GM18519 (cell line): Measurements from ENCODE around the gene IGF2BP3.

Source experiments
- ATAC-seq: cut with Tn5 transposase; IDR thresholded peaks from one replicate; pipeline ENCODE4 v1.9.1; 2021; ENCODE audit warnings: mild to moderate bottlenecking, moderate library complexity; ENCODE audit not compliant: unreplicated experiment, low FRiP score

The IGF2BP3 gene

DNA sequence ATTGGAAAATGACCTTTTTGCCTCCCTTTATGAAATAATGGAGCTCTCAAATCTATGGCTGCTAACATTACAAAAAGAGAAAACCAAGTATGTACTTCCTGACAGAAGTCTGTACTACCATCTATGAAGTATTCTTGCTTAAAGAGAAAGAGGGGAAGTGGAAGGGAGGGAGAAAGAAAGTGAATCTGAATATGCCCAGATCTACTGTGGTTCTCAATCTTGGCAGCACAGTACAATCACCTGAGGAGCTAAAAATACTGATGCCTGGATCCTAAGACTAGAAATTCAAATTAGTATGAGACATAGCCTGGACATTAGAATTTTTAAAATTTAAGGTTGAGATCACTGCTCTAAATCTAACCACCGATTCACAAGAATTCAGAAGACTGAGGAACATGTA, 85.2 kb downstream of the IGF2BP3 start:
- no peak for ATAC-seq

DNA sequence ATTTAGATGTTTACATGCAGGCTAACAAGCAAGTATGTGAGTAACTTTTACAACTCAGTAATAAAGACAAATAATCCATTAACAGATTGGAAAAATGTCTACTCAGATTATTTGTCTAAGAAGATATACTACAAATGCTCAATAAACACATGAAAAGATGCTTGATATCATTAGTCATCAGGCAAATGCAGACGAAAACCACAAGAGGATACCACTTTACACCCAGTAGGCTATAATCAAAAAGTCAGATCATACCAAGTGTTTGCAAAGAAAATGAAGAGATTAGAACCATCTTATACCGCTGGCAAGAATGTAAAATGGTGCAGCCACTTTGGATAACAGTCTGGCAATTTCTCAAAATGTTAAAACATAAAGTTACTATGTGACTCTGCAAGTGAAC, 87.1 kb downstream of the IGF2BP3 start:
- ATAC-seq: no peak

DNA sequence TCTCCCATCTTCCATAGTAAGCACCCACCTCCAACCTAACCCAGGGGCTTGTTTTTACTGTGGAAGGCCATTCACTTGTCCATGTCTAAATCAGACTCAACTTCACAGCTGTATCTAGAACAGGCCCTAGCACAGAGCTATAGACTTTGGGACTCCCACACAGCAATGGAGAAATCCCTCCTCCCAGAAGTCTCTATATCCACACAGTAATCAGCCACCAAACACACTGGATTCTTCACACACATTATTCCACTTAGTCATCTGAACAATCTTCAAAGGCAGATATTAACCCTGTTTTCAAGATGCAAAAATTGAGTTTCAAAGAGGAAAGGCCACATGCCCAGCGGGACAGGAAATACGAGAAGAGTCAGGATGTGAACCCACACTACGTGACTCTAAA, 89.3 kb downstream of the IGF2BP3 start:
- ATAC-seq: no peak

DNA sequence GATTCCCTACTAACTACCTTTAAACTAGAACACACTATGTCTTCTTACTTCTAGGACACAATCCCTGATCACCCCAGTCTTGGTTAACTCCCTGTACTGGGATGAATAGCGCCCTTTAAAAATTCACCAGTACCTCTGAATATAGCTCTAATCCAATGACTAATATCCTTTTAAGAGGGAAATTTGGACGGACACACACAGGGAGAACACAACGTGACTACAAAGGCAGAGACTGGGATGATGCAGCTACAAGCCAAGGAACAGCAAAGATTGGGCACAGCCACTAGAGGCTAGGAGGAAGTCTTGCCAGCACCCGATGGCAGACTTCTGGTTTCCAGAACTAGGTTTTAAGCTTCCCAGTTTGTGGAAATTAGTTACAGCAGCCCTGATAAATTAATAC, 89.7 kb downstream of the IGF2BP3 start:
- no peak for ATAC-seq

DNA sequence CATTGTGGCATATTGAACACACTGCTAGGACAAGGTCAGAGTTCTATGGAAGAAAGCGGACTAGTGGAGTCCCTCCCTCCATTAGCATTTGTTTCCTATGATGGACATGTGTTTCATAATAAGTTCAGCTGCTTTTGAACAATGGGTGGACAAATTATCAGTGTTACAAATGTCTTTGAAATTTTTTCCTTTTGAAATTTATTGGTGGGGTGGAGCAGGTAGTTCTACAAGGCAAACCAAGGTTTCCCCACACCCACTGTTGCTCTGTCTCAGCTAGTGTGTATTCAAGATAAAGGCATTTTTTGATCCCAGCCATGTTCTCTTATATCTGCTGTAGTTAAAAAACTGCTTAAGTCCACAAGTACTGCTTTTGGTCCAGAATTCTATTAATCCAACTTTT, 91.3 kb downstream of the IGF2BP3 start:
- ATAC-seq: no peak

DNA sequence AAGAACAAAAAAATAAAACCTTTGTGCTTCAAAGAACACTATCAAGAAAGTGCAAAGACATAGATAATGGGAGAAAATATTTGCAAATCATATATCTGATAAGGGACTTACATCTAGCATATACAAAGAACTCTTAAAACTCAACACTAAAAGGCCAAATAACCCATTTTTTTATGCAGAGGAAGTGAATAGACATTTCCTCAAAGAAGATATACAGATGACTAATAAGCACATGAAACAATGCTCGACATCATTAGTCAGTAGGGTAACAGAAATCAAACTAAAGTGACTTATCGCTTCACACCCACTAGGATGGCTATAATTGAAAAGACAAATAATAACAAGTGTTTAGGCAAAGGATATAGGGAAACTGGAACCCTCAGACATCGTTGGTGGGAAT, 93.2 kb downstream of the IGF2BP3 start:
- no peak for ATAC-seq

DNA sequence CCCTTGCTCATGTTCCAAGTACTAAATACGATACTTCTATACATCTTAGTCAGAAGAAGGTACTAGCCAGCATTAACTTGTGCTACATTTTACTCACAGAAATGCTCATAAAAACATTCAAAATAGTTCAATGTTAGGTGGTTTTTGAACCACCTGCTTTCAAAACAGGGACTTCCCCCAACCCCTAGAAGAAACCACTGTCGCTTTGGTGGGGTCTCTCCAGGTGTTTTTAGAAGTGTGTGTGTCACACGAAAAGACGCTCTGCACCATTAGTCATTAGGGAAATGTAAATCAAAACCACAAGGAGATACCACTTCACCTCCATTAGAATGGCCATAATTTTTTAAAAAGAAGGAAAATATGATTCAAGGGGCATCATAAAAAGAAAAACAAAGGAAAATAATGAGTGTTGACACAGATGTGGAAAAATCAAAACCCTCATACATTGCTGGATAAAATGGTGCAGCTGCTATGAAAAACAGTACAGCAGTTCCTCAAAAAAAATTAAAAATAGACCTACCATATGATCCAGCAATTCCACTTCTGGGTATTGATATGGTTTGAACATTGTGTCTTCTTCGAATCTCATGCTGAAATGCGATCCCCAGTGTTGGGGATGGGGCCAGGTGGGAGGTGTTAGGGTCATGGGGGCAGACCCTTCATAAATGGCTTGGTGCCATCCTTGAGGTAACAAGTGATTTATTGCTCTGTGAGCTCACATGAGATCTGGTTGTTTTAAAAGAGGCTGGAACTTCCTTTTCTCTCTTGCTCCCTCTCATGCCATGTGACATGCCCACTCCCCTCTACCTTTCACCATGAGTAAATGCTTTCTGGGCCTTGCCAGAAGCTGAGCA, 96.9 kb downstream of the IGF2BP3 start:
- peak; percentile 50 for ATAC-seq

DNA sequence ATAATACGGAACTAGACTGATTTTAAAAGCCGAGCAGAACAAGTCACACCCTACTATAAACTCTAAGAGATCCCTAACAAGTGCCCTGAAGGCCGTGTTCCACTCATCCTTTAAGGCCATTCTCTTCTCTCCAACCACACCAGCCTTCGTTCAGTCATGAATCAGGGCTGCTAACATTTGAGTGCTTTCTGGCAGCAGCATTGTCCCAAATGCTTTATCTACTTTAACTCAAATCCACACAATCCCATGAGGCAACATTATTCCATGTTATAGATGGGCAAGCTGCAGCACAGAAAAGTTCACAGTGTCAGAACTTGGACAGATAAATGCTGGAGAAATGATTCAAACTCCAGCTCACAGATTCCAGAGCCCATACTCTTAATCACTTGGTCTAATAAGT, 97.7 kb downstream of the IGF2BP3 start:
- ATAC-seq: no peak

DNA sequence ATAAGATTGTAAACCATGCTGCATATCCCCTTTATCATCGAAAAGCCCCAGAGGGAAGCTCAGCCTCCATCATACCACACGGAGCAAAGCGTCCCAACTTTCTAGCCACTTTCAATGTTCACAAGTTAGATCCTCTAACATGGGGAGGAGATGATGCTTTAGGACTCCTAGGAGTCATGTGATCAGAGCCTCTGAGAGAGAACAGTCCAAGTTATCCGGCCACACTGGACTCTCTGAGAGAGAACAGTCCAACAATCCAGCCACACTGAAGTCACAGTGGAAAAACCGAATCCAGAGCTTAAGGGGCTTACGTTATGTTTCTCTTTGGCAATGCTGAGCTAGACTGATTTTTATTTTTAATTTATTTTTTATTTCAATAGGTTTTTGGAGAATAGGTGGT, 98.6 kb downstream of the IGF2BP3 start:
- ATAC-seq: no peak

DNA sequence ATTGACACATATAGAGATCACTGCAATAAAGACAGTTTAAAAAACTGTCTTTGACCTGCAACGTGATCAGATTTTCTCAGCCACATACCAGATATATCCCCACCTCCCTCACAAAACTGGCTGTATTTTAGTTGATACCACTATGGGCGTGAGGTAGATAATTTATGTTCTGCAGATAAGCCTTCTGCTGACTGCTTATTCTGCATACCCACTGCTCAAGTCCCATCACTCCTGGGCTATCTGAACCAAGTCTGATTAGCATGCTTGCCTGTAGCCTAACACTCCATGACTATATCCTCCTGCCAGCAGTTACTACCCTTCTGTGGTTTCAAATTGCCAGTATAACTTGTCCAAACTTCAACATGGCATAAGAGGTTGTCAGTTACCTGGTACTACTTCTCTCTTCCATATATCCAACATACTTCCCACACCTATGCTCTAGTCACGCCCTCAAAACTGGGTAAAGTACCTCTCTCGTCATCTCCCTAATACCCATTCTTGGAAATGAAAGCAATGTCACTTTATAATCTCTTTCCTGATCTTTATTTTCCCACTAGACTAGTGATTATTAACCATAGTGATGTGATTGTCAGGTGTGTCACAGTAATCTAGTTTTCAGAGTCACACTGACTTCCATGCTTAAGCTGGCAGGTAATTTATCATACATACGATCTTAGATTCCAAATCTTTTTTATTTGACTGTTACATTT, 100.4 kb downstream of the IGF2BP3 start:
- ATAC-seq: no peak

DNA sequence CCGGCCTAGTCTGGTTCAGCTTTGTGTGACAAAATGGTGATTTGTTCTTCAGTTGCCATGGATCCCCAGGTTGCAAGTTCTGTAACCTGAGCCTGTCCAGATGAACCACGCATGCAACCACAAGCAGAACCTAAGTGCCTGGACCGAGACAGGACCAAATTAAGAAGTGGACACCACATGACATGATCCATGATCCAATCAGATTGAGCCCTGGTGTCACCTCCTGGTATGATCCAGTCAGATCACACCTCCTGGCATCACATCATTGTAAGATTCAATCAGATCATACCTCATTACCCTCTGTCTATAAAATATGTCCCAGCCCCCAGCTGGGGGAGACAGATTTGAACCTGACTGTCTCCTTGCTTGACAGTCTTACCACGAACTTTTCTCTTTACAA, 101.2 kb downstream of the IGF2BP3 start:
- ATAC-seq: no peak

DNA sequence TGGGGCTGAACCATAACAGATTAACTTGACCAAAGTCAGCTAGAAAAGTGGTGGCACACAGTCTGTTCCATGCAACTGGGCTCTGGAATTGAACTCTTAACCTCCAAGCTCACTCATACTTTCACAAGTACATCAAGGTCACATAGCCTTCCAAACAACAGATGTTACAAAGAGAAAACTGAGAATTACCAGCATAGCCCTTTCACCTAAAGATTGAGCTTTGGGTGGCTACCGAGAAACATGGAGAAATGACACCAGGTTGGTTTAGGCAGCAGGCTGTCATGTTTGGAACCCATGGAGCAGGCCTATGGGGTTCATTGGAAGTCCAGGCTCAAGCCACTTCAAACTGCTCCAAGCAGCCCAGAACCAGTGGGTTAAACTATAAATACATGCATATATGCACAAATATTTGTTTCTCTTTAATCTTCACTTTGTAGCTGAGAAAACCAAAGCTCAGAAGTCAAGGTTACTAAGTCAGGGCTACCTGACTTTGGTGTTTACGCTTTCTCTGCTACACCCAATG, 112.1 kb downstream of the IGF2BP3 start:
- no peak for ATAC-seq

DNA sequence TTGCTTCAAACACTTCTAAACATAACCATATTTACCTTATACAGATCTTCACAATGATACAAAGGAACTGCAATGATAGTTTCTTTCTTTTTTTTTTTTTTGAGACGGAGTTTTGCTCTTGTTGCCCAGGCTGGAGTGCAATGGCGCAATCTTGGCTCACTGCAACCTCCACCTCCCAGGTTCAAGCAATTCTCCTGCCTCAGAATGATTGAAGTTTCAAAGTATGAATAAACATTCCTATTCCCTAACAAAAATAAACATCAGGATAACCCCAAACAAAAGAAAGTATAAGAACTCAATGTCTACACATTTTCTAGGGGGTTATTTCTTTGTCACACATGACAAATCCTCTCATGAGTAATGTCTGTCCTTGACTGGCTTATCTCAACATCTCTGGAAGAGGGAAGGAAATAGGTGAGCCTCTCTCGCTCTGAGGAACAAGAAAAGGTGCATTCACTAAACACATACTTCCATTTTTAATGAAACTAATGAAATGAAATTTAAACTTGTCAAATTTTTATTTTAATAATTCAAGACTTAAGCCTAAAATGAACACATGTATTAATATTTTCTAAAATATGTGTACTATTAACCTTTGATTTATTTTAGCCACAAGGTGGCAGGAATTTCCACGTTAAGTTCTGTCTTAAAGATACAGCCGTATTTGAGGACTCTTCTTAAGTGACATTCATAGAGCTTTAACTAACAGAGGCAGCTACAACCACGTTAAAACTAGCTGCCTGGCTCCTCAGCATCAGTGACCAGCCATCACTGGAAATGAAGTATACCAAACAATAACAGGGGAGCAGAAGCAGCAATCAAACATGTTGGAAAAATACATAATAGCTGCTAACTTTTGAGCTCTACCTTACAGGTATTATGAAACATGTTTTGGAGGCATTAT, 112.8 kb downstream of the IGF2BP3 start:
- ATAC-seq: peak; percentile 47

DNA sequence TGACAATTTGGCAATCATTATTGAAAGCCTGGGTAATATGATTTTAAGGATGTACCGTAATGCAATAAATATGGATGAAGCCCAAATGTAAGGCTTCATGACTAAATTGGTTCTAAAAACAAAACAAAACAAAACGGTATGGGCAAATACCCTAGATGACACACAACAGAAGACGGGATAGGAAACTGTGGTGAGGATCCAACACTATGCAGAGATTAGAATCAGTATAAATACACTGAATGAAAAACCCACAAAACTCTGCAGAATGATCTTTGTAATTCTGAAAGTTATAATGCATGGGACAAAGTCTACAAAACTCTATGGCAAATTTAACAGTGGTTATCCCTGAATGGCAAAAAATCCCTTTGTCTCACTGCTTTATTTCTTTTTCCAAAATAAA, 113.6 kb downstream of the IGF2BP3 start:
- ATAC-seq: no peak

DNA sequence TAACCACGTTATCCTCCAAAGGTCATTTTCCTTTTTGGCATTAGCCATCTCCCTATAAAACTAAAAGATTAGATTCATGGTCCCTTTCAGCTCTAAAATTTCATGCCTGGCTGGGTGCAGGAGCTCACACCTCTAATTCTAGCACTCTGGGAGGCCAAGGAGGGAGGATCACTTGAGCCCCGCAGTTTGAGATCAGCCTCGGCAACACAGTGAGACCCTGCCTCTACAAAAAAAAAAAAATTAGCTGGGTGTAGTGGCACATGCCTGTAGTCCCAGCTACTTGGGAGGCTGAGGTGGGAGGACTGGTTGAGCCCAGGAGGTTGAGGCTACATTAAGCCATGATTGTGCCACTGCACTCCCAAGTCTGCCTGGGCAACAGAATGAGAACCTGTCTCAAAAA, 114.1 kb downstream of the IGF2BP3 start:
- ATAC-seq: no peak

DNA sequence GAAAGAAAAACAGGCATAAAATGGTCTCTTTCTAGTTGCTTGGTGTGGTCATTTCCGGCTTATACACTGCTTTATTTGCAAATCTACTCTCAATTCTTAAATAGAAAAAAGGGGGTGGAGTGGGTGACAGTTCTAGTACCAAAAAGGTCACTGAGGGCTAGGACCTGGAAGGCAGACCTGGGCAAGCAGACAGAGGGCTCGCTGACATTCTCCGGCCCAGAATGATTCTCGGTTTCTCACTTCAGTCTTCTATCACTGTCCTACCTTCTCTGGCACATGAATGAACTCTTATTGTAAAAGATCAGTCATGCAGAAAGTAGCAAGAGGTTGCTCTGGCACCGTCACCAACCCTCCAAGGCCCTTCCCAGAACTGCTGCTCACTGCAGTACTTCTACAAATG, 117.1 kb downstream of the IGF2BP3 start:
- ATAC-seq: no peak

DNA sequence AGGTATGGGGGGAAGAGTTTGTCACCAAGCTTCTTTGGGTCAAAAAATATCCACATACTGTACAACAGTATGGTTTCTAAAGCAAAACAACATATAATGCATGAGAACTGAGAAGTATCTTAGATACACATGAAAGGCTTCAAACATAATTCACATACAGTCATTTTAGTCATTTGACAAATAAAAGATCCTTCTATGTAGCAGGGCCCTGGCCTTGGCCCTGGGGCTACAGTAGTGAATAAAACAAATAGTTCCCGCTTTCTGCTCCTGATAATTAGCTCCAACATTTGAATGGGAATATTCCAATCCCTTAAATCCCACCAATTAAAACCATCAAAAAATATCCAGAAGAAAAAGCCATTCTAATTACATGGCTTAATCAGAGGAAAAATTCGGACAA, 119.8 kb downstream of the IGF2BP3 start:
- ATAC-seq: no peak

DNA sequence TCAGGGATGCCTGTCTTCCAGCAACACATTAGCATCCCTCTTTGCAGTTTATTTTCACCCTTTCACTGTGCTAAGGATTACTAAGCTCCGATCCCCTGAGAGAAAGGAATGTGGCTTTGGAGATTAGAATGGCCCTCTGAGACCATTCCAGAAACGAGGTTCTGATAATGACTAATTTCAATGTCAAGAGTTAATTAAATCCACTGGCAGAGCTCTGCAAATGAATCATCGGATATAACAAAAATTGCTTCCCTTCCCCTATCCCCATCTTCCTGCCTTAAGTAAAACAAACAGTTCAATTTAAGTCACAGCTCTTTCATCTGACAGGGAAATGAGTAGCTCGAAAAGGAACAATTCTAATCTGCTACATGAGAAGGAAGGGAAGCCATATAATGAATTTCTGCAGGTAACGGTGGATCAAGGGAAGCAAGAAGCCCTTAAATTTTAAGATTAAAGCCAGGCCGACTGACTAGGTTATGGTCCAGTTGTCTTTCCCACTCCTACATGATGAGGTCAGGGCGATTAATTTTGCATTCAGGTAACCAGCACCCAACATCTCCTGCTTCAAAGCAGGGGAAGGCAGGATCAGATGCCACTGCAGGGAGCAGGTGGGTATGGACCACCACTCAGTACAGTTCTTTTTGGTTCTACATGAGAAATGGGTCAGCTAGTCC, 120.7 kb downstream of the IGF2BP3 start:
- ATAC-seq: no peak

DNA sequence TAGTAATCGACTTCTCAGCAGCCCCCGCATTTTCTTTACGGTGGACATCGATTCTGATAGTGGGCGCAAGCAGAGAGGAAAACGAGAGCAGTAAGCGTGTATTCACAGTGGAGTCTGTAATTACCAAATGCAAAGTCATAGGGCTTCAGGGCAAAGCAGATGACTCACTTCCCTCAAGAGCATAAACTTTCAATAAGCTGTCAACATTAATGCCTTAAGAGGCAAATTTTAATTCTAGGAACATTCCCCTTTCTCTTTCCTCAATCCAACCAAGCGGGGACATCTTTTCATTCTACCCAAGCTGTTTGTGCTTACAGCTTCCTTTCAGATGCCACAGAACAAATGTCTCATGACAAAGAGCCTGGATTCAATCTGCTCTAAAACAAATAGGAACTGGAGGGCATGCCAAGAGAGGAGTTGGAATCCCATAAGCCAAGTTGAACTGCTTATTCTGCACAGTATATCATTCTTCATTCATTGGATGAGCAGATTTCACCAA, 122.6 kb downstream of the IGF2BP3 start:
- no peak for ATAC-seq

DNA sequence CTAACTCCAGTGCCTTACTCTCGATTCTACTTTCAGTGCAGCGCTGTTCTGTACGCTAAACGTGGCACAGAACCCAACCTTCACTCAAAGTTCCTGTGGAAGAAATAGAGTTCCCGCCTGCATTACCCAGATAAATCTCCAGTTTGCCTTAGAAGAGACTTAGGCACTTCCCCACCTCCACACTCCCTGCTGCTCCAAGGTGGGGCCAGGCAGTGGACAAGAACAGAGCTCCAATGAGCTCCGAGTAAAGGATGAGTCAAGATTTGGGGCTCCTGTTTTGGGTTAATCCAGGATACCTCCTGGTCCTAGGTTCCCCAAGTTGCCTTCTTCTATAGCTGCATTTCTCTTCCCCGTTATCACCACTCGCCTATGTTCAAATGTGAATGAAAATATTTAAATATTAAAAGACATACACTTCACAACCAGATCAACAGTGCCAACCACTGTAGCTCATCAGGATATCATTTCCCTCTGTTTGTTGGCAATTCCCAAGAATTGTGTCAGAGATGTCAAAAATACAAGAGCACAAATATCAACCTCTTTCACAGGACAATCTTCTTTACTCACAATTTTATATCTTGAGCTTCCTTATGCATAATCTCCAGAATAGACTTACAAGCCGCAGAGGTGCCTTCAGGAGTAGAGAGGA, 123.1 kb downstream of the IGF2BP3 start:
- ATAC-seq: no peak
